ENCODE results near the gene NR3C1.

Gene NR3C1

GRCh38 chr5:143443330-143443729 lies 39.8 kb upstream of the NR3C1 start:
- in situ Hi-C loops (cut with MboI; ENCODE audit: low sequenced_read_pairs, unreplicated experiment): no loop called here
- DNase-seq (ENCODE audit: low spot score): no peak
- TF ChIP-seq CTCF (IDR thresholded peaks at IDR 0.05; ENCODE audit: borderline replicate concordance, control extremely low read depth, extremely low read depth, insufficient read depth, missing control alignments): no peak

GRCh38 chr5:143442385-143442784 lies 38.9 kb upstream of the NR3C1 start:
- in situ Hi-C loops (cut with MboI; ENCODE audit: low sequenced_read_pairs, unreplicated experiment): no loop called here
- DNase-seq (ENCODE audit: low spot score): no peak
- TF ChIP-seq CTCF (IDR thresholded peaks at IDR 0.05; ENCODE audit: borderline replicate concordance, control extremely low read depth, extremely low read depth, insufficient read depth, missing control alignments): no peak

- in situ Hi-C loops (cut with MboI; ENCODE audit: low sequenced_read_pairs, unreplicated experiment): no loop called here
- no peak for DNase-seq (ENCODE audit: low spot score)
- TF ChIP-seq CTCF (IDR thresholded peaks at IDR 0.05; ENCODE audit: borderline replicate concordance, control extremely low read depth, extremely low read depth, insufficient read depth, missing control alignments): no peak
Measured at GRCh38 chr5:143440448-143441115, 37.1 kb upstream of the NR3C1 start.

GRCh38 chr5:143437666-143438273 lies 34.3 kb upstream of the NR3C1 start:
- DNase-seq (ENCODE audit: low spot score): no peak
- no peak for TF ChIP-seq CTCF (IDR thresholded peaks at IDR 0.05; ENCODE audit: borderline replicate concordance, control extremely low read depth, extremely low read depth, insufficient read depth, missing control alignments)
- in situ Hi-C loops (cut with MboI; ENCODE audit: low sequenced_read_pairs, unreplicated experiment): loop anchor here (10.0 kb wide), 1 partner anchor 387 kb away; no protein-coding TSS in a partner anchor

- TF ChIP-seq CTCF (IDR thresholded peaks at IDR 0.05; ENCODE audit: borderline replicate concordance, control extremely low read depth, extremely low read depth, insufficient read depth, missing control alignments): no peak
- no peak for DNase-seq (ENCODE audit: low spot score)
- in situ Hi-C loops (cut with MboI; ENCODE audit: low sequenced_read_pairs, unreplicated experiment): loop anchor here (10.0 kb wide), 1 partner anchor 388 kb away; no protein-coding TSS in a partner anchor
Measured at GRCh38 chr5:143436871-143437270, 33.4 kb upstream of the NR3C1 start.

- DNase-seq (ENCODE audit: low spot score): peak; percentile 71
- TF ChIP-seq CTCF (IDR thresholded peaks at IDR 0.05; ENCODE audit: borderline replicate concordance, control extremely low read depth, extremely low read depth, insufficient read depth, missing control alignments): no peak
- in situ Hi-C loops (cut with MboI; ENCODE audit: low sequenced_read_pairs, unreplicated experiment): loop anchor here (10.0 kb wide), 1 partner anchor 390 kb away; no protein-coding TSS in a partner anchor
Measured at GRCh38 chr5:143435210-143435657, 31.7 kb upstream of the NR3C1 start.
